Endodermal cell (in vitro differentiated cells): ENCODE results near the gene GSC2. TPM values are rescaled to one million over a fixed set of nuclear protein-coding genes. Genes with fewer than 3 reads are reported as not detected.

Experiments
- DNase-seq: peaks from one replicate; pipeline ENCODE4 v3.0.0-alpha.2; 2017
- H3K27ac ChIP-seq: 2 replicates; pipeline ENCODE4 v1.5.1; 2013; ENCODE audit warnings: mild to moderate bottlenecking, low read depth, low read length, moderate library complexity
- H3K27me3 ChIP-seq: 2 replicates; pipeline ENCODE4 v1.6.1; 2013; ENCODE audit warnings: mild to moderate bottlenecking, low read length, moderate library complexity; ENCODE audit not compliant: insufficient read depth, control insufficient read depth, poor library complexity, severe bottlenecking
- H3K36me3 ChIP-seq: 2 replicates; pipeline ENCODE4 v1.7.0; 2013; ENCODE audit warnings: mild to moderate bottlenecking, low read length, moderate library complexity; ENCODE audit not compliant: control insufficient read depth, insufficient read depth
- H3K4me1 ChIP-seq: one replicate; pipeline ENCODE4 v1.7.0; 2013; ENCODE audit warnings: low read length; ENCODE audit not compliant: control insufficient read depth, insufficient read depth
- H3K4me3 ChIP-seq: 2 replicates; pipeline ENCODE4 v1.5.1; 2013; ENCODE audit warnings: mild to moderate bottlenecking, low read length, moderate library complexity
- H3K9ac ChIP-seq: 2 replicates; pipeline ENCODE4 v1.6.1; 2013; ENCODE audit warnings: mild to moderate bottlenecking, low read length, moderate library complexity; ENCODE audit not compliant: poor library complexity, severe bottlenecking; ENCODE audit errors: extremely low read depth
- H3K9me3 ChIP-seq: 2 replicates; pipeline ENCODE4 v1.6.1; 2013; ENCODE audit warnings: mild to moderate bottlenecking, low read length, moderate library complexity; ENCODE audit not compliant: control insufficient read depth
- H3K27ac Mint-ChIP-seq: 2 replicates; pipeline ENCODE4 v1.8.0; 2020; ENCODE audit warnings: mixed read lengths
- H3K27me3 Mint-ChIP-seq: 2 replicates; pipeline ENCODE4 v1.8.0; 2021; ENCODE audit warnings: mild to moderate bottlenecking, mixed read lengths; ENCODE audit not compliant: insufficient read depth
- H3K36me3 Mint-ChIP-seq: 2 replicates; pipeline ENCODE4 v1.8.0; 2020; ENCODE audit warnings: low read depth, mixed read lengths
- H3K4me1 Mint-ChIP-seq: 2 replicates; pipeline ENCODE4 v1.8.0; 2020; ENCODE audit warnings: mixed read lengths
- H3K4me3 Mint-ChIP-seq: 2 replicates; pipeline ENCODE4 v1.8.0; 2020; ENCODE audit warnings: mild to moderate bottlenecking, moderate library complexity, mixed read lengths
- H3K9me3 Mint-ChIP-seq: 2 replicates; pipeline ENCODE4 v1.8.0; 2020; ENCODE audit warnings: mild to moderate bottlenecking, mixed read lengths
- CTCF ChIP-seq: fragments of 200-600 bp; sonication (generic); conservative IDR thresholded peaks from 2 replicates; pipeline ENCODE4 v1.5.0; 2021; ENCODE audit warnings: antibody characterized with exemption, mild to moderate bottlenecking
- WGBS, 2 experiments: methylation state at CpG; one replicate each; pipeline versions ENCODE4 v1.1.5 to v1.1.7; 2013; ENCODE audit warnings: missing lambda C conversion rate in 2 of 2, mixed read lengths in 1 of 2; ENCODE audit not compliant: insufficient coverage in 1 of 2, insufficient read length in 1 of 2; 5-methylcytosine and 5-hydroxymethylcytosine counted together
- total RNA-seq, 2 donors: library from RNA; stranded (reverse); fragmentation: NEBNext Ultra II Directional in 1 of 2; extraction: Animal tissue kit (Norgen Biotek cat#: 25700) in 1 of 2; gene quantifications; 2 replicates in 1 of 2; 3 replicates in 1 of 2; pipeline ENCODE4 v1.2.1, GENCODE V29; 2021

The GSC2 gene
- total RNA-seq, 2 donors from 2014 or later, result not detected

GRCh38 chr22:19180740-19181410, 30.8 kb upstream of the GSC2 start:
- H3K36me3 ChIP-seq, result no peaks in the 10 kb centered on the region
- no peak for TF ChIP-seq CTCF
- 93 to 94% methylated on average over 10 to 11 of the region's 11 CpGs for WGBS, 2 experiments
- Mint-ChIP-seq H3K27ac (no peak overlapping the region), H3K27me3 (no peaks in the 10 kb centered on the region), H3K4me3 (no peak overlapping the region), H3K36me3 (peaks cover 7% of the 10 kb centered on the region), H3K4me1 (peaks cover 3% of the 10 kb centered on the region), H3K9me3 (no peaks in the 10 kb centered on the region)
- no peaks in the 10 kb centered on the region for H3K4me1 ChIP-seq
- H3K9me3 ChIP-seq, result no peaks in the 10 kb centered on the region
- DNase-seq, result no peak
- no peaks in the 10 kb centered on the region for H3K27me3 ChIP-seq
- no peak overlapping the region for H3K4me3 ChIP-seq
- no peak overlapping the region for H3K27ac ChIP-seq
- H3K9ac ChIP-seq, result no peak overlapping the region

- H3K27ac Mint-ChIP-seq, result no peak overlapping the region
- Histone ChIP-seq H3K27me3 (no peaks in the 10 kb centered on the region), H3K27ac (no peak overlapping the region), H3K9me3 (no peaks in the 10 kb centered on the region), H3K4me1 (no peaks in the 10 kb centered on the region), H3K4me3 (no peak overlapping the region), H3K36me3 (no peaks in the 10 kb centered on the region), H3K9ac (no peak overlapping the region)
- H3K36me3 Mint-ChIP-seq, result peaks cover 8% of the 10 kb centered on the region
- TF ChIP-seq CTCF, result no peak
- 92 to 100% methylated on average over 5 to 9 of the region's 9 CpGs for WGBS, 2 experiments
- H3K9me3 Mint-ChIP-seq, result no peaks in the 10 kb centered on the region
- H3K27me3 Mint-ChIP-seq, result no peaks in the 10 kb centered on the region
- H3K4me1 Mint-ChIP-seq, result peaks cover 5% of the 10 kb centered on the region
- DNase-seq, result no peak
- H3K4me3 Mint-ChIP-seq, result no peak overlapping the region
Observed at GRCh38 chr22:19180234-19180633, 30.1 kb upstream of the GSC2 start.

- Histone ChIP-seq H3K4me1 (no peaks in the 10 kb centered on the region), H3K9me3 (no peaks in the 10 kb centered on the region), H3K36me3 (no peaks in the 10 kb centered on the region), H3K4me3 (peak overlapping the region; percentile 86), H3K27ac (peak overlapping the region; percentile 63), H3K9ac (peak overlapping the region; percentile 51), H3K27me3 (no peaks in the 10 kb centered on the region)
- 46 to 54% methylated on average over 13 to 15 of the region's 15 CpGs for WGBS, 2 experiments
- H3K4me1 Mint-ChIP-seq, result peaks cover 5% of the 10 kb centered on the region
- H3K9me3 Mint-ChIP-seq, result no peaks in the 10 kb centered on the region
- peak; percentile 89 for TF ChIP-seq CTCF
- peaks cover 8% of the 10 kb centered on the region for H3K36me3 Mint-ChIP-seq
- DNase-seq, result peak; percentile 92
- no peaks in the 10 kb centered on the region for H3K27me3 Mint-ChIP-seq
- peak overlapping the region; percentile 65 for H3K4me3 Mint-ChIP-seq
- peak overlapping the region; percentile 83 for H3K27ac Mint-ChIP-seq
Observed at GRCh38 chr22:19179497-19180048, 29.5 kb upstream of the GSC2 start.
